GM23338 (cell line): Measurements from ENCODE around the gene RALBP1. TPM values are rescaled to one million over a fixed set of nuclear protein-coding genes. Genes with fewer than 3 reads are reported as not detected.

ENCODE experiments used
- CREB1 ChIP-seq: fragments of 250-450 bp; sonication (Bioruptor Pico); IDR thresholded peaks from 2 replicates; pipeline ENCODE4 v1.5.0; 2020; ENCODE audit warnings: low read depth, mild to moderate bottlenecking, moderate library complexity
- CTCF ChIP-seq, 2 experiments: fragments of 200-600 bp in 1 of 2; sonication (generic) in 1 of 2; conservative IDR thresholded peaks; 2 replicates each; pipeline versions ENCODE4 v1.5.1 to v1.6.1; 2016 to 2017; ENCODE audit warnings: antibody characterized with exemption in 2 of 2, low read depth in 2 of 2, mild to moderate bottlenecking in 2 of 2, moderate library complexity in 1 of 2
- EZH2 ChIP-seq: fragments of 200-600 bp; sonication (generic); IDR thresholded peaks from one replicate; pipeline ENCODE4 v1.8.0; 2017; ENCODE audit warnings: antibody characterized with exemption, mild to moderate bottlenecking, low read depth; ENCODE audit not compliant: unreplicated experiment
- EZH2phosphoT487 ChIP-seq: fragments of 200-600 bp; sonication (generic); IDR thresholded peaks from one replicate; pipeline ENCODE4 v1.8.1; 2018; ENCODE audit warnings: antibody characterized with exemption; ENCODE audit not compliant: unreplicated experiment
- JUNB ChIP-seq: IDR thresholded peaks from one replicate; pipeline ENCODE4 v1.6.1; 2016; ENCODE audit warnings: antibody characterized with exemption; ENCODE audit not compliant: unreplicated experiment
- NANOG ChIP-seq: IDR thresholded peaks from 2 replicates; pipeline ENCODE4 v1.6.1; 2016; ENCODE audit warnings: antibody characterized with exemption, borderline replicate concordance
- STAT1 ChIP-seq: IDR thresholded peaks from one replicate; pipeline ENCODE4 v1.6.1; 2016; ENCODE audit warnings: antibody characterized with exemption; ENCODE audit not compliant: unreplicated experiment
- ZNF114 ChIP-seq: fragments of 250-450 bp; sonication (Bioruptor Pico); IDR thresholded peaks from 2 replicates; pipeline ENCODE4 v1.5.0; 2020; ENCODE audit warnings: mild to moderate bottlenecking, moderate library complexity
- ZNF331 ChIP-seq: fragments of 250-450 bp; sonication (Bioruptor Pico); IDR thresholded peaks from 2 replicates; pipeline ENCODE4 v1.5.0; 2020; ENCODE audit warnings: low read depth, mild to moderate bottlenecking, moderate library complexity
- ZNF462 ChIP-seq: fragments of 250-450 bp; sonication (Bioruptor Pico); IDR thresholded peaks from 2 replicates; pipeline ENCODE4 v1.5.0; 2020; ENCODE audit warnings: mild to moderate bottlenecking, moderate library complexity
- polyA plus RNA-seq: library from polyadenylated mRNA; unstranded; fragments of >200 nt; fragmentation: Nextera tagmentation; extraction: Ambion mirVana; gene quantifications from 2 replicates; pipeline ENCODE4 v1.2.1, GENCODE V29; 2016
- total RNA-seq: library from RNA; depleted of rRNA; stranded (reverse); fragments of >200 nt; shearing (Covaris generic); gene quantifications from 2 replicates; pipeline ENCODE4 v1.2.3, GENCODE V29; 2014

The RALBP1 gene
- total and polyA plus RNA-seq, 2 experiments from 2014 or later = 80.9 to 103 TPM

GRCh38 chr18:9535430-9535991 is 60.2 kb downstream of the RALBP1 start (continued):
- TF ChIP-seq ZNF462 (CRISPR knock-in tag) (no peak), NANOG (no peak), EZH2 (no peak), ZNF114 (no peak), JUNB (no peak), EZH2phosphoT487 (no peak), CTCF (conservative IDR thresholded peaks at IDR 0.05; ENCODE audit: low read depth in 2 of 2) (no peak), STAT1 (no peak), ZNF331 (CRISPR knock-in tag) (no peak), CREB1 (CRISPR knock-in tag) (no peak)
